Hindlimb muscle (tissue), 1 donor: Measurements from ENCODE around the gene SURF2. TPM values are rescaled to one million over a fixed set of nuclear protein-coding genes. Genes with fewer than 3 reads are reported as not detected.
A peak's percentile ranks its signal among the peaks of the same experiment; 100 is the strongest.
"Not testable (repeated sequence)": the region's sequence is repeated elsewhere in the genome, so short reads cannot be mapped to it uniquely, and the experiment has no call there.

Source experiments
- DNase-seq: peaks from one replicate; pipeline ENCODE4 v3.0.0-alpha.2; 2013
- polyA plus RNA-seq: library from polyadenylated mRNA; unstranded; fragments of 120-200 nt; gene quantifications from one replicate; pipeline ENCODE4 v1.2.1, GENCODE V29; 2013; ENCODE audit not compliant: insufficient read length

Gene SURF2
- polyA plus RNA-seq, 1 donor, result 13.9 TPM

GRCh38 chr9:133357656-133358055 is 1.3 kb downstream of the SURF2 start:
- no peak for DNase-seq

DNA sequence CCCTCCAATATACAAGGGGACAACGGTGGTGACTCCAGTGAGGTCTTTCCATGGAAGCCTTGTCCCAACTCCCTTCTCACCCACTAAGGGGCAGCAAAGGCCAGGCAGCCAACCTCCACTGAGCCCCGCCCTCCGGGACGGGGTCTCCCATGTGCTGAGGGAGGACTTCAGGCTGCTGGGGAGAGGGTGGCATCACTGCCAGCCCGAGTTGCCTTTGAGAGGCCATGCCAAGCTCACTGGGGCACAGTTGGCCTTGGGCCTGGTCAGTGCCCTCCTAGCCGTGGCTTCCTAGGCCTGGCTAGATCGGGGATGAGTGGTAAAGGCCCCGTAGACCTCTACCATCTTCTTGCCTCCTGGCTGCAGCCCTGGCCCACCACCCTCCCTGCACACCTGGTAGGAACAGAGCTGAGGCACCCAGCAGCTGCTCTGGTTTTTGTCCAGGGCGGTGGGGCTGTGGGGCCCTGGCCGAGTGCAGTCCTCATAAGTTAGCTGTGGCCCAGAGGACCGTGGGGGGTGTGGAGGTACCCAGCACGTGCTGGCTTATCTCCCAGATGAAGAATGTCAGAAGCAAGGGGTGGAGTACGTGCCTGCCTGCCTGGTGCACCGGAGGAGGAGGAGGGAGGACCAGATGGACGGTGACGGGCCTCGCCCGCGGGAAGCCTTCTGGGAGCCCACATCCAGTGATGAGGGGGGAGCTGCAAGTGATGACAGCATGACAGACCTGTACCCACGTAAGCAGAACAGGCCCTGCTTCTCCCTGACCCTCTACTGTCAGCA is 3.2 kb downstream of the SURF2 start:
- DNase-seq, result no peak

GRCh38 chr9:133360400-133361393 is 4.3 kb downstream of the SURF2 start:
- no peak for DNase-seq

DNA sequence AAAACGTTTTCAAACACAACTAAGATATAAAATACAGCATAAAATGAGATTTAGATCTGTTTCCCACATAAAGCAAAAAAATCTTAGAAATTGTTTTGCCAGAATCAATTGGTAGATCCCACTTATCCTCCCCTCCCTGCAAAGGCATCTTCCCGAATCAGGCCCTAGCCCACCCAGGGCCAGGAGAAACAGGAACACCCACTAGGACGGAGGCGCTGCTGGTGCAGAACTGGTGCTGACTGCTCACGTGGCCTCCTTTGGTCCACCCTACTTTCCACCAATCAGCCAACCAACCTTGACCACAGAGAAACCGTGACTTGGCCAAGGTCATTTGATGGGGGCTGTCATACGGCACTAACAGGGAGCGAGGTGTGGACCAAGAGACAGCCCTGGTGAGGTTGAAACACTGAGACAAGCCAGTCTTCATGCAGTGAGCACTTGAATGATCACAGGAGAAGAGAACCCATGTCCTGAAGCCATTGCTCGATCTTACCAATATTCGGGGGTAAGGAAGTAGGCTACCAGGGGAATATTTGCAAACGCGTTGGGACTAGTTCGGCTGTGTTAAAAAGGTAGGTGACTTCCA is 5.2 kb downstream of the SURF2 start:
- no peak for DNase-seq

DNA sequence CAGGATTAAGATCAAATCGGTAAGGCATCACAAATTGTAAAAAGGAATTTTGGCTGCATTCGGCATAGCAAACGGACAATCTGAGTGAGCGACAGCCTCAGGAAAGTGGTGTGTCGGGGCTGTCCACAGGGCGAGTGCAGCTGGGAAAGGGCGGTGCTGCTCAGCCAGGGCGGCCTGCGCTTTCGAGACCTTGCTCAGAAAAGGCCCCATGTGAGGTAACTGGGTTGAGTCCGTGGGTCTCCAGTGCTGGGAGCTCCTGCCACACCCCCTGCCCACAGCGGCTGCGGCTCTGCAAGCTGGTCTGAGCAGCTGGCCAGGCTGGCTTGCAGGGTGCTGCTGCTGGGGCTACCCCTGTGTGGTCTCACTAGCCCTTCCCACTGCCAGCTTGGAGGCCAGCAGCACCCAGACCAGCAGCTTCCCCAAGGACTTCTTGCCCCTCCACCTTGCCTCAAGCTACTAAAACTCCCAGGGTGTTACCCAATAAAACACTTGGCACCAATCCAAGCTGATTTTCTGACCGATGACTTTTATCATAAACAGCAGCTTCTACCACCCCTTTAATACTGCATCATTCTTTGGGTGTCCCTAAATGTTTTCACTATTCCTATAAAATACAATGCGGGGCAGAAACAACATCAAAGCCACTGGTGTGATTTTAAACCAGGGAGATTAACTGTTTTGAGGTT is 6.2 kb downstream of the SURF2 start:
- DNase-seq, result no peak

- no peak for DNase-seq
Observed at GRCh38 chr9:133366435-133366834, 10.1 kb downstream of the SURF2 start.

DNA sequence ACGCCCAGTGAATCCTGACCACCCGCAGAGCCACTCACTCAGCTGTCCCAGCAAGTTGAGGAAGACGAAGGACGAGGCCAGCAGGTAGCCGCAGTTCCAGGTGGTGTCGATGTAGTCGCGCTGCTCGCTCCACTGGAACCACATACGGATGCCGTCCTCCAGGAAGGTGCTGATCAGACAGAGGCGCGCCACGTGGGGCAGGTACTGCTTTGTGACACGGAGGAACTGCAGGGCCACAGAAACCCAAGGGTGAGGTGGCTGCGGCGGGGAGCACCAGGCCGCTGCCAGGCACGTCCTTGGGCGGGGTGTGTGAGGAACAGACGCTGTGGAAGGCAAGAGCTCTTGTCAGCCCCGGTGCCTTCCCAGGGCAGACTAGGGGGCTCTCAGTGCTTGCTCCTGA is 10.9 kb downstream of the SURF2 start:
- DNase-seq, result no peak

DNA sequence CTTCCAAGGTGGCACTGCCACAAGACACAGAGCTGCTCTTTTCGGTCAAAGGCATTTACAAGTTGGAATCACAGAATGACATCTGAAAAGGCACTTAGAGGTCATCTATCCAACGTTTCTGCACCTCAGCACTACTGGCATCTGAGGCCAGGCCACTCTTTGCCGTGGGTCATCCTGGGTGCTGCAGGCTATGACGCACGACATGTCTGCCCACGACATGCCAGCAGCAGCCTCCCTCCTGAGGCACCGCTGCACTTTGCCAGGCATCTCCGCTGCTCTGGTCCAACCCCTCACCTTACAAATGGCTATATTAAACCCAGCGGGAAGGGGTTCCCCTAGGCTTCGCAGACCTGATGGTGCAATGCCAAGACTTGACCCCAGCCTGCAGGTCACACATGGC is 11.4 kb downstream of the SURF2 start:
- no peak for DNase-seq

GRCh38 chr9:133368249-133368881 is 12.0 kb downstream of the SURF2 start:
- no peak for DNase-seq

DNA sequence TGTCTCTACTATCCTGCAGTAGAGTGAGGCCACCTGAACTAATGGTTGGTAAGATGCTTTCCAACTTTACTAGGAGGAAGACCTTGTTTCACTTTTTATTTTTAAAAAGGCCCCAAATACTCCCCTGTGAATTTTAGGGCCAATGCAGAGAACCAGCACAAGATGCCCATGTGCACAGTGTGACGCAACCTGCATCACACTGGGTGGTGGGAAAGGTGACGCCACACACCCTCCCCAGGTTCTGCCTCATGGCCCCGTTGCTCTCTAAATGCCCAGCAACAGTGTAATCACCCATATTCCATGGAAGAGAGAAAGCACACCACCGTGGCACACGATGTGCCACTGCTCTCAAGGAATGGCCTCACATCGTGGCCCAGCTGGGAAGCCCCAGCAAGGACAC is 13.1 kb downstream of the SURF2 start:
- no peak for DNase-seq

DNA sequence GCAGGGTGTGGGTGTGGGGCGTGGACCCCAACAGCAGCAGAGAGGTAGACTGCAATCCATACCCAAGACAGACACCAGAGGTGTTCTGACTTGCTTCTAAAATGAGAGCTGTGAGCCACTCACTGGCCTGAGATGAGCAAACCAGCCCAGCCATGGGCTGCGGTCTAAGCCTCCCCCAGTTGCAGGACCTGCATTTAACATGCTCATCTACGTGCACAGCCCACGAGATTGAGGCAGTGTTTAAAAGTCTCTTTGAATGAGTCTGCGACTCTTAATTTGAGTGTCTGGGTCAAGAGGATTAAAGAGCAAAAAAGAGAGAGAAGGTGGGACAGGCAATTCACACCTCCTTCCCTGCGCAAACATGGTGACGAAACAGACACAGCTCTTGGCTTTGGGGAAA is 13.6 kb downstream of the SURF2 start:
- no peak for DNase-seq

- DNase-seq, result no peak
Observed at GRCh38 chr9:133370685-133371084, 14.3 kb downstream of the SURF2 start.

DNA sequence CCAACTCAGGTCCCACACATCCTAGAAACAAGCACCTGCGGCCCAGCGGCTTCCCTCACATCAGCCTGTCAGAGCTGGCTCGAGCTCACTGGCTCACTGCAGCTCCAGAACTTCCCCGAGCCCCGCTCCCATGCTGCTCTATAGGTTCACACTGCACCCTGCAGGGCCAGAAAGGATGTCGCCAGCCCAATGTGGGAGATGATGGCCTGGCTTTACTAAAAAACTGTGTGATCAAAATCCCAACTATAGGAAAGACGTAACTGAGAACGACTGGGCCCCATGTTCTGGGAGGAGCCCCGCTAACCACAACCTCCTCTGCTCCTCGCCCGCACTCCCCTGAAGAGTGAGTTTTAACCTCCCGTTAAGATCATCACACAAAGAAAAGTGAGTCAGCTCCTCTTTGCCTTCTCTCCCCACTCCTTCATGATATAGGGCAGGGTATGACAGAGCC is 14.9 kb downstream of the SURF2 start:
- no peak for DNase-seq

GRCh38 chr9:133372144-133372543 is 15.8 kb downstream of the SURF2 start:
- no peak for DNase-seq

- DNase-seq, result no peak
Observed at GRCh38 chr9:133374612-133375115, 18.3 kb downstream of the SURF2 start.

DNA sequence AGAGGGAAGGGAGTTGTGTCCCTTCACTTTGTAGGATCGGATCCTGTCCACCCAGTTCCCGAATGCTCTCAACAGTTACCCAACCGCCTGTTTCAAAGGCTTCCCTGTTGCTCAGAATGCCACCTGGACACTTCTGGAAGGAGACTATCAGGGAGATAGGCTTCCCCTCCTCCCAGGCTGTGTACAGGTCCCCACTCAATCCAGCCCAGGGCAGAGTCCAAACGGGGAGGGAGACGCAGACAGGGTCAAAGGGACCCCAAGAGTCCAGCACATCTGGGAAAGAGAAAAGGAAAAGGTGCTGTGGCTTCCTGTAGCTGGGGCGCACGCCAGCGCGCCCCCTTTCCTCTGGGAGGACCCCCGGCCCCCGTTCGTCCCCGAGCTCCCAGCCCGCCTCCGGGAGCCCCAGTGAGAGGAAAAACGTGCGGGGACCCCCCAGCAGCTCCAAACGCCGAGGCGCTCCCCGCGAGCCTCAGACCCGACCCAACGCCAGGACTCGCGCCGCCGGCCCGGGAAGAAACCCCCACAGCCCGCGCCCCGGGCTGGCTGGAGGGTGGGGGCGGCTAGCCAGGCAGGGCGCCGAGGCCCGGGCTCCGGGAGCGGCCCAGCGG is 18.9 kb downstream of the SURF2 start:
- peak; percentile 32 for DNase-seq

- DNase-seq, result peak; percentile 97
Observed at GRCh38 chr9:133375724-133376654, 19.6 kb downstream of the SURF2 start, which contains the start of the genes STKLD1 and SURF4. Gene STKLD1, plus strand, starts transcription at chr9:133376366. Its CDS starts 108 bp downstream, at chr9:133376474. Gene SURF4, minus strand, starts transcription at chr9:133376060. Its CDS starts 91 bp downstream, at chr9:133375969.

GRCh38 chr9:133377280-133377679 is 20.9 kb downstream of the SURF2 start:
- not testable (repeated sequence) for DNase-seq

GRCh38 chr9:133377721-133378216 is 21.4 kb downstream of the SURF2 start:
- DNase-seq, result no peak
